Neural progenitor cell (in vitro differentiated cells): ENCODE results near the gene CENPI.

Source experiments
- CTCF ChIP-seq: fragments of 200-600 bp; sonication (generic); IDR thresholded peaks from 2 replicates; pipeline ENCODE4 v1.5.1; 2017; ENCODE audit warnings: antibody characterized with exemption, mild to moderate bottlenecking
- EZH2 ChIP-seq: fragments of 200-600 bp; sonication (generic); IDR thresholded peaks from 2 replicates; pipeline ENCODE4 v1.6.1; 2017; ENCODE audit warnings: antibody characterized with exemption, mild to moderate bottlenecking, moderate library complexity
- EZH2phosphoT487 ChIP-seq: fragments of 200-600 bp; sonication (generic); IDR thresholded peaks from 2 replicates; pipeline ENCODE4 v1.6.1; 2017; ENCODE audit warnings: antibody characterized with exemption

- TF ChIP-seq CTCF (no peak), EZH2 (no peak), EZH2phosphoT487 (no peak)
These were observed 40.8 kb upstream of the CENPI start for GRCh38 chrX:101057093-101057714.
